CMK (cell line): ENCODE results near the gene MTHFR.
"Not testable (repeated sequence)": the region's sequence is repeated elsewhere in the genome, so short reads cannot be mapped to it uniquely, and the experiment has no call there.

ENCODE experiments used
- DNase-seq: peaks from one replicate; pipeline ENCODE4 v3.0.0-alpha.2; 2010; ENCODE audit warnings: low read depth

The MTHFR gene

DNA sequence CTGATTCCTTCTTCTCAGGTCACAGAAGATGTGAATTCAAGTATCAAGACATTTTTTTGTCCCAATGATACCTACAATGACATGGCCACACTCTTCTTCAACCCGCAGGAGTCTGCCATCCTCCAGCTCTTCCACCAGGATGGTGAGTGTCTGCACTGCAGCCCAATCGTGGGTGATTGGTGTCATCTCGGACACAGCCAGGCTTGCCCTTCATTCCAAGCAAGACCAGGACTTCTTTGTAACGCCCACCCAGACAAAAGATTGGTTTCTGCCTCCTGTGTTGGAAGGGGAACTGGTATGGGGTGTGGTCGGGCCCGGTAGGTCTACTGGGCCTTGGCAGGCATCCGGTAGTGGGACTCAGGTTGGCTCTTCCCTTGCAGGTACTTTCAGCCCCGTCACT is 27.7 kb upstream of the MTHFR start:
- no peak for DNase-seq

GRCh38 chr1:11831945-11832725 is 26.4 kb upstream of the MTHFR start:
- no peak for DNase-seq

- no peak for DNase-seq
These were observed 22.7 kb upstream of the MTHFR start for GRCh38 chr1:11828511-11828910.

GRCh38 chr1:11826946-11827345 is 21.2 kb upstream of the MTHFR start:
- no peak for DNase-seq

DNA sequence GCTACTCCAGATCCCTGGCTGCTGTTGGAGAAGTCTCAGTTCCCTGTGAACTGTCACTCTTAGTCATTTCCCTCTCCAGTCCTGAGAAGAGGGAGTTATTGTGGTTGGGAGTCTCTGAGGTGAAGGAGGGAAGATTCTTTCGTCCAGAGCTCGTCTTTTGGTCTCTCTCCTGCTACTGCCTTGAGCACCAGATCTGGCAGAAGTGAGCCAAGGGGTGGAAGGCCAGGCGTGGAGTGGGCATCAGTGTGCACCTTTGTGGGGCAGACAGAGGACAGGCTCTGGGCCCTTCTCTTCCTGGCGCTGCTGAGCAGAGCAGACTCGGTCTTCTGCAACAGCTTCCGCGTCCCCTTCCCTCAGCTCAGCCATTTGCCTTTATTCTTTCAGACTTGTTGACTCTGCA is 19.4 kb upstream of the MTHFR start:
- no peak for DNase-seq

- DNase-seq, result no peak
These were observed 17.8 kb upstream of the MTHFR start for GRCh38 chr1:11823366-11824137.

- DNase-seq, result no peak
These were observed 16.3 kb upstream of the MTHFR start for GRCh38 chr1:11822091-11822490.

GRCh38 chr1:11817192-11817591 is 11.4 kb upstream of the MTHFR start:
- no peak for DNase-seq

DNA sequence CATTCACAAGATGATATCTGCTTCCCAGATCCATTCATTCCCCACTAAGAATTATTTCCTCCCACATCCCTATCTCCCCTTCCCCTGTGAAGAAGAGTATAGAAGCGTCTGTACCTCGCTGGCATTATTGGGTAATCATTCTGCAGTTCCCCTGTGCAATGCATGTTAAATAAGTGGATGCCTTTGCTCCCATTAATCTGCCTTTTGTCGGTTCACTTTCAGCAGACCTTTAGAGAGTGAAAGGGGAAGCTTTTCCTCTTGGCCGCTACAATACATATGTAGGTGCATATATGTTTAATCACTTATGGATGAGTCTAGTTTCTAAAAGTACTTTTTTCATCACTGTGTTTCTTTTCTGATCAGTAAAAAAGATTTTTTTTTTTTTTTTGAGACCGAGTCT is 7.3 kb upstream of the MTHFR start:
- DNase-seq, result no peak

DNA sequence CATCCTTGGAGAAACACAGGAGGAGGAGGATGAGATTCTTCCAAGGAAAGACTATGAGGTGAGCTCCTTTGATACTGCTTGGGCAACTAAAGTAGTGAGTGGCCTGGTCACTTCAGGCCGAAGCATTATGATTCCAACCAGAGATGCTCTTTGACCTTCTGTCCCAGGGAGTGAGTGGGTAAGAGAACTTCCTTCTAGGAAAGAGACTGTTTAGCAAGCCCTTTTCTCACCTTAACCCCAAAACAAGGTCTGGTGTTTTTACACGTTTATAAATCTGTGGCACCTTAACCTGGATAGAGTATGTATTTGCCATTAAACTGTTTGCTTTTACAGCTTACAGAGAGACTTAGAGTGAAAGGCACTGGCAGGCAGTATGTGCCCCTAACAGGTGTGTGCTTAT is 1.4 kb upstream of the MTHFR start:
- no peak for DNase-seq

- DNase-seq, result peak; percentile 46
These were observed 658 bp upstream of the MTHFR start for GRCh38 chr1:11806307-11806936.

DNA sequence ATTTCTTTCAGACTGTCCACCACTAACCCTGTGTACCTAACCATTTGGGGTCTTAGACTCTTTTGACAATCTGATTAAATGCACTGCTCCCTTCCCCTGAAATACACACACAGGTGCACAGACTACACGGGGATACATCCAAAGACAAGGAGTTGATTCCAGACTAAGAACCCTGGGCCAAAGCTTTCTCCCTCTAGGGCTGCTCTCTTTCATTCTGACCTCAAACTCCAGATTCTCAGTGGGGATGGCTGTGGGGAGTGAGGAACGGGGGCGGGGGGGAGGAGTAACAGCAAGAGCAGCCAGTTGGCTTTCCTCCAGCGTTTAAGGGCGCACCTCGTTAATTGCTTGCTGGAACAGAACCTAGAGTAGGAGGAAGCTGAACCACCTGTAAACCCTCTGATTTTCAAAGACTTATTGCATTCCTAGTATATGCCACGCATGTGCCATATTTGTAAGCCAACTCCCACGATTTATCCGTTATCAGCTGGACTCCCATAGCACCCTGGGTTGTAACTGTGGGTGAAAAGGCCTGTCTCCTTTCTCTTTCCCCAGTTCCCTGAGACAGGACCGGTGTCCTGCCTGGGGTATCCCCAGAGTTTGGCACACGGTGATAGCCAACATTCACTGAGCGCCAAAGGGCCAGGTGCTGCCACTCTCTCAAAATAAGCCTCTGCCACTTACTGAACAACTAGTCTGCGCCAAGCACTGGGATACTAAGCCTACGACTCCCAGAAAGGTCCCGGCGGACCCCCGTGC is 920 bp downstream of the MTHFR start:
- DNase-seq, result peak; percentile 45

DNA sequence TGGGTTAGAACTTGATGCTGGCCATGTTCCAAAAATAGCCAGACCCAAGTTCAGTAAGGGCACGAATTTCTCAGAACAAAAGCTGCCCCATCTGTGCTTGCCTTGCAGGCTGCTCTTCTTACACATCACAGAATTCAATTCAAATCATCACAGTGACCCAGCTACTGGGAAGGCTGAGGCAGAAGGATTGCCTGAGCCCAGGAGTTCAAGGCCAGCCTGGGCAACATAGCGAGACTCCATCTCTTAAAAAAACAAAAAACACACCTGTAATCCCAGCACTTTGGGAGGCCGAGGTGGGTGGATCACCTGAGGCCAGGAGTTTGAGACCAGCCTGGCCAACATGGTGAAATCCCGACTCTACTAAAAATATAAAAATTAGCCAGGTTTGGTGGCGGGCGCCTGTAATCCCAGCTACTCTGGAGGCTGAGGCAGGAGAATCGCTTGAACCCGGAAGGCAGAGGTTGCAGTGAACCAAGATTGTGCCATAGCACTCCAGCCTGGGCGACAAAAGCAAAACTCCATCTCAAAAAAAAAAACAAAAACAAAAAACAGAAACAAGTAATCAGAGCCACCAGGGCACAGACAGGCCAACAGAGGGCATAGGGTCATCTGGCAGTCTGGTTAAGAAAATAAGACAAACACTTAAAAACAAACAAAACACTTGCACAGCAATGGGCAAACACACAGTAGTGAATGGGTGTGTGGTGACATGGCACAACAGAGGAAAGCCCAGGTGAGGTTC is 1.7 kb downstream of the MTHFR start:
- not testable (repeated sequence) for DNase-seq

DNA sequence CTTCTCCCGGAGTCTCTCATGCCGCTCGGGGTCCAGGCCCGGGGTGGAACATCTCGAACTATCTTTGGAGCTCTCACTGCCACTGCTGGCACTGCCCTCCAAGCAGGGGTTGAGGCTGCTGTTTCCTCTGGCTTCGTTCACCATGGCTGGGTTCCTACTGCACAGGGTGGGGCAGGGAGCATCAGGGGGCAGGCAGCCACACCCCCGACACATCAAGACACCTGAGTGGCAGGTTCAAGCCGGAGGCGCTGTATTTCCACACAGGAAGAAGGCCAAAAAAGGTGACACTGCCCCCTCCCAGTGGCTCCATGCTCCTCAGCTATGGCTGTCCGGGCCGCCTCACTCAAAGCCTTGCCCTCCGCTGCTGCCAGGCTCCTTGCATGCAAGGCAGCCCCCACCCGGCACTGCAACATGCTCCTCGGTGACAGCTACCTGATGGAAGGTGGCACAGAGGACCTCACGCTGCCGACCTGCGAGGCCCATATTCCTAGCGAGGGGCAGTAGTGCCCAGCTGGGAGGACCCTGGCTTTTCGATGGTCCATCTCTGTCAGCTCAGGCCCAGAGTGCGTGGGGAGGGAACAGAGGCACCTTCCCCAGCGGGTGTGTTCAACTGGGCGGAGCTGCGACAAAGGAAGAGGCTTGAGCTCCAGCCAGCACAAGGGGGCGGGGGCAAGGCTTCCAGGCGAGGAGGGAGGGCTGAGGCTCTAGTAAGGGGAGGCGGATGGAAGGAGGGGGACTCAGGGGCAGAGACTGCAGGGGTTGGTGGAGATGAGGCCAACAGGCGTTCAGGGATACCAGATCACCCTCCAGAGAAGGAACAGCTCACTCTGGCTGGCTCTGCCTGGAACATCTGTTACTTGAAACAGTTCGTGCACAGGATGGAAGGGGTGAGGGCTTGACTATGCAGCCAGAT is 2.5 kb downstream of the MTHFR start:
- peak; percentile 99 for DNase-seq

GRCh38 chr1:11802616-11802972 is 3.2 kb downstream of the MTHFR start:
- DNase-seq, result peak; percentile 25

- no peak for DNase-seq
These were observed 4.9 kb downstream of the MTHFR start for GRCh38 chr1:11800756-11801433.

- no peak for DNase-seq
These were observed 5.4 kb downstream of the MTHFR start for GRCh38 chr1:11800391-11800755.

DNA sequence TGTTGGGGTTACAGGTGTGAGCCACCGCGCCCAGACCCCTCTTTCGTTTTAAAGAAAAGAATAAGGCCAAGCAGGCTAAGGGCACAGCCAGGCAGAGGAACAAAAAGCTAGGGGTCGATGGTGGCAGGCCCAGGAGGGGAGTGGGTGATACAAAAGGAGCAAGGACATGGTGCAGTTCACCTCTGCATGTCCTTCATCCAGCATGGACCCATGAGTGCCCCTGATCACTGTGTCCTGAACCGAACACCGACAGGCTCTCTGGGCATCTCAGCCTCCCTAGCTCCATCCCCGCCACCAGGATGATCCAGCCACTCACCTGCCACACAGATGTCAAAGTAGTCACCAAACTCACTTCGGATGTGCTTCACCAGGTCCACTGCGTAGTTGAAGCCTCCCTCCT is 5.9 kb downstream of the MTHFR start:
- no peak for DNase-seq

DNA sequence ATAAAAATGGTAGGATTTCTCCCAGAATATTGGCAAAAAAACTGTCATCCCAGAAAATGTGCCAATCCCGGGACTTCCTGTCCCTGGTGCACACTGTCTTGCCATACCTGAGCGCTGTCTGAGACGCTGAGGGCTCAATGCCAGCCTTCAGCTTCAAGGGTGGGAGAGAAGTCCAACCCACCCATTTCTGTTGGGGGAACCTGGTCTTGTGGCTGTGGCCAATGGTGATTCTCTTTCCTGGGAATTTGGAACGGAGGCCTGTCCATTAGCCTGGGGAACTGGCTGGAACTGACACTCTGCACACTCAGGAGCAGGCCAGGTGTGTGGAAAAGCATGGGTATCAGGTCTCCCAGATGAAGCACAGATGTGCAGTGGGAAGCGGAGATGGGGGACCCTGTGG is 6.7 kb downstream of the MTHFR start:
- DNase-seq, result no peak
